GM18526 (cell line): ENCODE measurements around the gene CRMP1.

Experiments used
- POLR2A ChIP-seq: IDR thresholded peaks from 3 replicates; pipeline ENCODE4 v1.6.1; 2011; ENCODE audit not compliant: insufficient read length; ENCODE audit errors: extremely low read depth

Gene CRMP1

DNA sequence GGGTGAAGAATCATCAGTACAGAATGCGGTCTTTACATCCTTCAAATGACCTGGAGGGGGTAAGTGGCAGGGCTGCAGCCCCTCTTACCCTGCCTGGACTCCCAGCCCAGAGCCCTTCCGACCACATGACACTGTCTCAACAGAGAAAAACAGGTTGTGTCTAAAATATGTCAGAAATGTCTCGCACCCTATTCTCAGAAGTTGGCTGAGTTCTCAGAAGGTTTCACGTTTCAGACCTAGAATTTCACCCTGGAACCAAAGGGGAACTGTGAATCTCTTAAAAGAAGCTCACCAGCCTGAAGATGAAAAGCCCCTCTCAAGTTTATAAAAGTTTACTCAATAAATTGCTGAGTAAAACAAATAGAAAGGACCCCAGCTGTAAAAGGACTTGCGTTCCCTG, 7.0 kb upstream of the CRMP1 start:
- TF ChIP-seq POLR2A = no peak

DNA sequence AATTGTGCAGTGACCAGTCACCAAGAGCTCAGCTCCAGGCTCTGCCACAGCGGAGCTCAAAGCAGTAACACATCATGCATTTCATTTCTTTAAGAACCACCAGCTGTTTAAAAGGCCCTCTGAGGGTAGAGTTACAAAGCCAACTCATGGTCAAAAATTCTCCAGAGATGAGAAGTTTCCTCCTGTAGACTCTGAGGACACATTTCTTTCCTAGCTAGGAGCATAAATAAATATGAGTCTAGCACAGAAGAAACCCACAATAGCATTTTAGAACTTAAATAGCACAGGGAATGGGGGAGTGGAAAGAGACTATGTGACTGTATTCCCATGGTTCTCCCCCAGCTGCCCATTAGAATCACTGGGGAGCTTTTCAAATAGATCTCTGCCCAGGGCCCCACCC, 6.5 kb upstream of the CRMP1 start:
- TF ChIP-seq POLR2A = no peak

GRCh38 chr4:5897674-5898073, 4.8 kb upstream of the CRMP1 start:
- TF ChIP-seq POLR2A = no peak

DNA sequence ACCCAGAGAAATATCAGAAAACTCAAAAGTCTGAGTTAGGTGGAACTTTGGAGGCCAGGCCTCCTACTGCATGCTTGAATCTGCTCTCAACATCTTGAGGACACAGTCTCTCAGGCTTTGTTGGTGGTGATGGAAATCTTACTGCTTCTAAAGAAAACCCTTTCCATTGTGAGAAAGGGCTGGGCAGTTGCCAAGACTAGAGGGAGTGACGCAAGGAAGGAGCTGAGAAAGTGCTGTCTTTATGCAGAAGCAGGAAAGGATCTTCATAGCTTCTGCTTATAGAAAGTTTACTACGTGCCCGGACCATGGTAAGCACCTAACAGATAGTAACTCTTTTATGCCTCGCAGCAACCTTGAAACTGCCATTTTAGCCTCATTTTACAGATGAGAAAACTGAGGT, 2.4 kb upstream of the CRMP1 start:
- TF ChIP-seq POLR2A = no peak

DNA sequence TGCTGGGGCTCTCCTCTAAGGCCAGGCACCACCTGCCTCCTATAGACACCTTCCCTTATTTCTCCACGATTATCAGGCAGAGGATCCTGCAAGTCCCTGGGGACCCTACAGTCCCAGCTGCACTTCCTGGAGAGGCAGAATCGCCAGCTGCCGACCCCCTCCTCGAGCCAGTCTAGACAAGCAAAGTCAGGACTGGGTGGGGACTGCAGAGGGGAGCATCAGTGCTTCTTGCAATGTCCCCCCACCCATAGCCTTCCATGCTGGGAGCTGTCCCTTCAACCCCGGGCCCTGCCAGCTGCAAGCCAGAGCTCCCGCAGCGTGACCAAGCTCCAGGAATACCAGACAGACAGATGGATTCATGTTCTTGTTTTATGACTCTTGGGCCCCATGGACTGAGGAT, 1.4 kb upstream of the CRMP1 start:
- TF ChIP-seq POLR2A = no peak

DNA sequence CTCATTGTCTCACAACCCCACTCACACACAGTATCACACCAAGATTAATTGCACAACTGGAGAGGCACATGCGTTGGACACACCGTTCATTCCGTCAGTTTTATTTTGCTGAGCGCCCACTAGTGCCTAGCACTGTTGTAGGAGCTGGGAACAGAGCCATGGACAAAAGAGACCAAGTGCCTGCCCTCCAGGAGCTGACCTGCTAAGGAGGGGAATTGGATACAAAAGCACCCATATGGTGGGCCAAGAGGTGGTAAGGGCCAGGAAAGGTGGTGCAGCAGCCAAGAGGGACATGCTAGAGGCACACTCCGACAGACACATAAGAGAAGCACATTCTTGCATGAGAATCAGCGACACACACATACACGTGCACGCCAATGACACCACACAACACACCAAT, 705 bp upstream of the CRMP1 start:
- TF ChIP-seq POLR2A = no peak

DNA sequence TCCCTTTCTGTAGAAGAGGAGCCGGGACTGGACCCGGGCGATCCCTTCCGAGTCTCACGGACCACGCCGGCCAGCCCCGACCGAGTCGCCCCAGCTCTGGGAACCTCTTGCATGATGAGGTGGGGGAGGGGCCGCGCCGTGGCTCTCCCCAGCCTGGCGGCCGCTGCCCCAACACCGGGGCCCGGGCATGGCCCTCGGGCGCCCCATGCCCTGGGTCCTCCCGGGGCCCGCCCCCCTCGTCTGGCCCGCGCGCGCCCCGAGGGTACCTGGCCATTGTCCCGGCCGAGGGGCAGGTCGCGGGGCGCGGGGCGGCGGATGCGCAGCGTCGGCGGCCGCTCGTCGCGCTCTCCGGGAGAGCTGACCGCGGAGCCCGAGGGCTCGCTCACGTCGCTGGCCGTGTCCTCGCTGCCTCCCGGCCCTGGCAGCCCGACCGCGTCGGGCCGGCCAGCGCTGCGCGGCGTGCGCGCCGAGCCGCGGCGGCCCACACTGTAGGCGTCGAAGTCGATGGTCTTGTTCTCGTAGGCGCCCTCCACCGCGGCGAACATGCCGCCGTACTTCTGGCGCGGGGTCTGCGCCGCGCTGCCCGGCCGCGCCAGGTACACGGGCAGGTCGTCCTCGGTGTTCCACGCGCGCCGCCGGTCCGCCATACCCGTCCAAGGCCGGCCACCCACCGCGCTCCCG, 423 bp downstream of the CRMP1 start:
- no peak for TF ChIP-seq POLR2A

DNA sequence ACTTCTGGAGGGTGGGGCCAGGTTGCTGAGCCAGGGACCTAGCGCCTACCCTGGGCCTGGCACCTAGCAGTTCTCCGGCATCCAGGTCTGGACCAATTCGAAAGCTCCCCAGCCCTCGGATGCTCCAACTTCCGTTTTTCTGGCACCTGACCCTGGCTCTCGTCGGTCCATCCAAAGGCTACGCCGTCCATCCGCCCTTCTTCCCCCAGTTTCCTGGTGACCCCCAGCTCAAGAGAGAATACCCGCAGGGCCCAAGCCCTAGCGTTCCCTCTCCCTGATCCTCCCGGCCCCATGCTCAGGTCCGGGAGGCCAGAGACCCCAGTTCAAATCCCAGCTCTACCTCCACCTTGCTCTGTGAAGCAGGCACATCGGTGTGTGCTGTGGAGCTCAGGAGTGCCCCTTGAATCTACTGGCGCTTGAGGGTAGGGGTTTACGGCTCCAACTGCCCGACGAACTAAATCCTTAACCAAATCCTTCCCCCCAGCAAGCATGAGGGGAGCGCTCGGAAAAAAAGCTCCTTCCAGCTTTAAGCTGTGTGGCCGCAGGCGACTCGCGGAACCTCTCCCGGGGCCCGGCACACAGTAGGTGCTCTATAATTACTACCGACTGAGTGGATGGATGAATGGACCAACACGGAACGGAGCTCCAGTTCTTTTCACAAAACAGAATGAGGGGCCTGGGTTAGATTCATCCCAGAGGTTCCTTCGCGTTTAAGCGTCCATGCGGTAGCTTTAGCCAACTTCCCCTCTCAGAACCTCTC, 1.1 kb downstream of the CRMP1 start:
- no peak for TF ChIP-seq POLR2A

DNA sequence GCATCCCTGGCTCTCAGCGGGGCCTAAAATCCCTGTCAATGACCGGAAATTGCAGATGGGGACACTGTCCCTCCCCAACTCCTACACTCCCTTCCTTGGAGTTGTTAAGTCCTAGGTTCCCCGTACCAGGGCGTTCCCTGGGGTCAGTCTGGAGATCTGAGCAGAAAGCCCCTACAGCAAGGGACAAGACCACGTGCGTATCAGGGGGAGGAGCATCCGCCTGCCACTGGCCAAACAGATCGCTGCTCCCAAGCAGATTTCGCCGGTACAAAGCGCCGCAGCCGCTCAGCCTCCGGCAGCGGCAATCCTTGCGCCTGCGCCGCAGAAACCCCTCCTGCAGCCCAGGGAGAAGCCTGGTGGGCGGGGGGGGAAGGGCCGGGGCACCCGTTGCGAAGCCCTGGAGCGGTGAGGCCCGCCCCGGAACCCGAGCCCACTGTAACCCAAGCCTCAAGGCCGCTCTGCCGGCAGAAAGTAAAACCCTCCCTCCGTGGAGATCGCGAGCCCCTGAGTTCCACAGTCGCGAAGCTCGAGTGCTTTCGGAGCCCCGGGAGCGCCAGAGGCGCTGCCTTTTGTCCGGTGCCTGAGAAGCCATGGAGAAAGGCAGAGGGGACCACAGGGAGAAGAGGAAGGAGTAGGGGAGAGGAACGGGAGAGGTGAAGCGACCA, 2.7 kb downstream of the CRMP1 start:
- TF ChIP-seq POLR2A = no peak

GRCh38 chr4:5889002-5889696, 3.7 kb downstream of the CRMP1 start:
- no peak for TF ChIP-seq POLR2A

DNA sequence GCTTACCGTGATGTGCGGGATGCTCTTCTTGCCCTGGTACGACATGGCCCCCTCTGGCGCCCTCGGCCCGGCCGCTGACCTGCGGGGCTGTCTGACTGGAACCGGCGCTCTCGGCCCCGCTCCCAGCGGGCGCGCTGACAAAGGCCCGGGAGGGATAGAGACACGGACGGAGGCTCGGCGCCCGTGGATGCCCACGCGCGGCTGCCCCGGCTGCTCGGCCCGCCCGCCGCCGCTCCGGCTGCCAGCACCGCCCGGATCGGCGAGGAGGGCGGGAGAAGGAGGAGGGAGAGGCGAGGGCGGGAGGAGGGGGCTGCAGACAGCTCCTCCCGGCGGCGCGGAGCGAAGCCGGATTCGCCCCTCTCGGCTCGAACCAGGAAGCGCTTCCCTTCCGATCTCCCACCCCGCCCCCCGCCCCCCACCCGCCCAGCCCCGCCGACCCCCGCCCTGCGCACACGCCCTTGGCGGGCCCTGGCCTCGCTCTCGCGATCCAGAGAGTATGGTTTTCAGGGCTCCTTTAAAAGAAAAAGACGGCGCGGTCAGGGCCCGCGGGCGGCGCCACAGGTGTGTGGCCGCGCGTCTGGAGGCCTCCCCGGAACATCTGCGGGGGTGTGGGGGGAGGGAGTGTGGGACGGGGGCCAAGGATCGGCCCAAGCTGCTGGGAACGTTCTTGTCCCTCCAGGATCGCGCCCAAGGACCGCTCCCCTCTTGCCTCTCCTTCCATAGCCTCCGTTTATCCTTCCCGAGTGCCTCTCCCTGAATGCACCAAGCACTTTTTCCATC, 4.5 kb downstream of the CRMP1 start:
- no peak for TF ChIP-seq POLR2A

- no peak for TF ChIP-seq POLR2A
Measured at GRCh38 chr4:5887361-5888221, 5.3 kb downstream of the CRMP1 start.

DNA sequence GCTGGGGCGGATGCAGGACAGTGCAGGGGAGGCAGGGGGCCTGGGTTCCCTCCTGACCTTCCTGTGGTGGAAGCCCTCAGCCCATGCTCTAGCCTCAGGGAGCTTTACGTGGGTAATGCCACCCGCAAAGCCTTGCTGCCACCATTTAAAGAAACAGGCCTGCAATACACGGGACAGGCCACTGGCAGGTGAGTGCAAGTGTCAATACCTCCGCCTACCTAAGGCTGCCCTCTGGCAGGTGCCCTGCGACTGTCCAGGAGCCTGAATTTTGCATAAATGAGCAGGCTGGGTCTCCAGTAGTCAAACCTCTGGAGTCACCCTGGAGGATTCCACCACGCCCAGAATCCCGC, 5.9 kb downstream of the CRMP1 start:
- no peak for TF ChIP-seq POLR2A

- no peak for TF ChIP-seq POLR2A
Measured at GRCh38 chr4:5885733-5886132, 7.2 kb downstream of the CRMP1 start.

DNA sequence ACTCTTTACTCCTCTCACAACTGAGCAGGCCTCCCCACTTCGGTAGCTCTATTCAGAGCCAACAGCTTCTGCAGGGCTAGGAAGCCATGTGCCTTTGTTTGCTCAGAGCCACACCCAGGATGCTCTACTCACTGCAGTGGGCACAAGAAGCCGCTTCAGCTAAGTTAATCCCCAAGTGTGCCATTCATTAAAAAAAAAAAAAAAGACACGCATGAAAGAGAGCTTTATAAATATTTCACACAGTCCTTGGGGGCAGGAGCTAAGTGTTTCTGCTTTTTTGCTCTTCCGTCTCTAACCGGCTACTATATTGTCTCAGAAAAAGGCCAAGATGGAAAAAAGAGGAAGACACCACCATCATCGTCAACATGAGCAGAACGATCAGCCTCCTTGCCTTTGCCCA, 8.1 kb downstream of the CRMP1 start:
- TF ChIP-seq POLR2A = no peak

GRCh38 chr4:5883916-5884315, 9.0 kb downstream of the CRMP1 start:
- no peak for TF ChIP-seq POLR2A
